Measurements from ENCODE around the gene CAPZB.

The CAPZB gene

GRCh38 chr1:19424651-19425570, 60.4 kb downstream of the CAPZB start:
- no peak overlapping the region for H3K27ac ChIP-seq (ENCODE audit: low read depth, low read length)

GRCh38 chr1:19423130-19423529, 62.2 kb downstream of the CAPZB start:
- no peaks in the 10 kb centered on the region for H3K9me3 ChIP-seq (ENCODE audit: control insufficient read depth, insufficient read depth, low read length)
- no peak overlapping the region for H3K4me3 ChIP-seq (ENCODE audit: low read depth, low read length)
- H3K27me3 ChIP-seq (ENCODE audit: control insufficient read depth, insufficient read depth, low read length) = no peaks in the 10 kb centered on the region
- peaks cover 22% of the 10 kb centered on the region for H3K36me3 ChIP-seq (ENCODE audit: control insufficient read depth, insufficient read depth, low read length)
- H3K9ac ChIP-seq (ENCODE audit: low read depth, low read length) = no peak overlapping the region
- no peak overlapping the region for H3K27ac ChIP-seq (ENCODE audit: low read depth, low read length)
- H3K4me1 ChIP-seq (ENCODE audit: control insufficient read depth, insufficient read depth, low read length) = no peaks in the 10 kb centered on the region

More at GRCh38 chr1:19424651-19425570, 60.4 kb downstream of the CAPZB start:
- H3K36me3 ChIP-seq (ENCODE audit: control insufficient read depth, insufficient read depth, low read length) = 0 out of 2 replicates have a peak, but pooled peaks cover 4% of the 10 kb centered on the region
- H3K4me3 ChIP-seq (ENCODE audit: low read depth, low read length) = no peak overlapping the region
- no peaks in the 10 kb centered on the region for H3K27me3 ChIP-seq (ENCODE audit: control insufficient read depth, insufficient read depth, low read length)
- no peak overlapping the region for H3K9ac ChIP-seq (ENCODE audit: low read depth, low read length)
- H3K4me1 ChIP-seq (ENCODE audit: control insufficient read depth, insufficient read depth, low read length) = peaks cover 2% of the 10 kb centered on the region
- H3K9me3 ChIP-seq (ENCODE audit: control insufficient read depth, insufficient read depth, low read length) = no peaks in the 10 kb centered on the region

- Histone ChIP-seq H3K27ac (ENCODE audit: low read depth, low read length) (no peak overlapping the region), H3K9ac (ENCODE audit: low read depth, low read length) (no peak overlapping the region), H3K9me3 (ENCODE audit: control insufficient read depth, insufficient read depth, low read length) (no peaks in the 10 kb centered on the region), H3K4me1 (ENCODE audit: control insufficient read depth, insufficient read depth, low read length) (no peaks in the 10 kb centered on the region), H3K36me3 (ENCODE audit: control insufficient read depth, insufficient read depth, low read length) (peaks cover 32% of the 10 kb centered on the region), H3K27me3 (ENCODE audit: control insufficient read depth, insufficient read depth, low read length) (no peaks in the 10 kb centered on the region), H3K4me3 (ENCODE audit: low read depth, low read length) (no peak overlapping the region)
These were observed 64.0 kb downstream of the CAPZB start for GRCh38 chr1:19421365-19421764.

- no peaks in the 10 kb centered on the region for H3K9me3 ChIP-seq (ENCODE audit: control insufficient read depth, insufficient read depth, low read length)
- H3K4me3 ChIP-seq (ENCODE audit: low read depth, low read length) = no peak overlapping the region
- H3K27me3 ChIP-seq (ENCODE audit: control insufficient read depth, insufficient read depth, low read length) = no peaks in the 10 kb centered on the region
- peaks cover 32% of the 10 kb centered on the region for H3K36me3 ChIP-seq (ENCODE audit: control insufficient read depth, insufficient read depth, low read length)
- no peaks in the 10 kb centered on the region for H3K4me1 ChIP-seq (ENCODE audit: control insufficient read depth, insufficient read depth, low read length)
- no peak overlapping the region for H3K9ac ChIP-seq (ENCODE audit: low read depth, low read length)
- H3K27ac ChIP-seq (ENCODE audit: low read depth, low read length) = no peak overlapping the region
These were observed 64.7 kb downstream of the CAPZB start for GRCh38 chr1:19420606-19421005.

GRCh38 chr1:19419691-19420090, 65.6 kb downstream of the CAPZB start:
- Histone ChIP-seq H3K9ac (ENCODE audit: low read depth, low read length) (no peak overlapping the region), H3K27ac (ENCODE audit: low read depth, low read length) (no peak overlapping the region), H3K4me1 (ENCODE audit: control insufficient read depth, insufficient read depth, low read length) (peaks cover 5% of the 10 kb centered on the region; the same call in 1 of the 2 replicates), H3K36me3 (ENCODE audit: control insufficient read depth, insufficient read depth, low read length) (peaks cover 32% of the 10 kb centered on the region), H3K27me3 (ENCODE audit: control insufficient read depth, insufficient read depth, low read length) (no peaks in the 10 kb centered on the region), H3K4me3 (ENCODE audit: low read depth, low read length) (no peak overlapping the region), H3K9me3 (ENCODE audit: control insufficient read depth, insufficient read depth, low read length) (no peaks in the 10 kb centered on the region)

GRCh38 chr1:19418503-19418971, 66.8 kb downstream of the CAPZB start:
- Histone ChIP-seq H3K4me1 (ENCODE audit: control insufficient read depth, insufficient read depth, low read length) (peaks cover 10% of the 10 kb centered on the region; the same call in 1 of the 2 replicates), H3K36me3 (ENCODE audit: control insufficient read depth, insufficient read depth, low read length) (peaks cover 32% of the 10 kb centered on the region), H3K27me3 (ENCODE audit: control insufficient read depth, insufficient read depth, low read length) (no peaks in the 10 kb centered on the region), H3K4me3 (ENCODE audit: low read depth, low read length) (no peak overlapping the region), H3K9ac (ENCODE audit: low read depth, low read length) (no peak overlapping the region), H3K27ac (ENCODE audit: low read depth, low read length) (no peak overlapping the region), H3K9me3 (ENCODE audit: control insufficient read depth, insufficient read depth, low read length) (no peaks in the 10 kb centered on the region)

GRCh38 chr1:19416921-19417470, 68.3 kb downstream of the CAPZB start:
- Histone ChIP-seq H3K9me3 (ENCODE audit: control insufficient read depth, insufficient read depth, low read length) (no peaks in the 10 kb centered on the region), H3K4me1 (ENCODE audit: control insufficient read depth, insufficient read depth, low read length) (peaks cover 10% of the 10 kb centered on the region; the same call in 1 of the 2 replicates), H3K36me3 (ENCODE audit: control insufficient read depth, insufficient read depth, low read length) (peaks cover 35% of the 10 kb centered on the region), H3K27ac (ENCODE audit: low read depth, low read length) (no peak overlapping the region), H3K27me3 (ENCODE audit: control insufficient read depth, insufficient read depth, low read length) (no peaks in the 10 kb centered on the region), H3K4me3 (ENCODE audit: low read depth, low read length) (no peak overlapping the region), H3K9ac (ENCODE audit: low read depth, low read length) (no peak overlapping the region)

- H3K9ac ChIP-seq (ENCODE audit: low read depth, low read length) = no peak overlapping the region
These were observed 69.2 kb downstream of the CAPZB start for GRCh38 chr1:19416145-19416544.

GRCh38 chr1:19414515-19415121, 70.7 kb downstream of the CAPZB start:
- Histone ChIP-seq H3K4me3 (ENCODE audit: low read depth, low read length) (no peak overlapping the region), H3K9me3 (ENCODE audit: control insufficient read depth, insufficient read depth, low read length) (no peaks in the 10 kb centered on the region), H3K27ac (ENCODE audit: low read depth, low read length) (no peak overlapping the region), H3K9ac (ENCODE audit: low read depth, low read length) (no peak overlapping the region), H3K4me1 (ENCODE audit: control insufficient read depth, insufficient read depth, low read length) (peaks cover 10% of the 10 kb centered on the region; the same call in 1 of the 2 replicates), H3K36me3 (ENCODE audit: control insufficient read depth, insufficient read depth, low read length) (peaks cover 42% of the 10 kb centered on the region), H3K27me3 (ENCODE audit: control insufficient read depth, insufficient read depth, low read length) (no peaks in the 10 kb centered on the region)

More at GRCh38 chr1:19416145-19416544, 69.2 kb downstream of the CAPZB start:
- Histone ChIP-seq H3K4me3 (ENCODE audit: low read depth, low read length) (no peak overlapping the region), H3K36me3 (ENCODE audit: control insufficient read depth, insufficient read depth, low read length) (peaks cover 42% of the 10 kb centered on the region), H3K4me1 (ENCODE audit: control insufficient read depth, insufficient read depth, low read length) (peaks cover 10% of the 10 kb centered on the region; the same call in 1 of the 2 replicates), H3K27me3 (ENCODE audit: control insufficient read depth, insufficient read depth, low read length) (no peaks in the 10 kb centered on the region), H3K27ac (ENCODE audit: low read depth, low read length) (no peak overlapping the region), H3K9me3 (ENCODE audit: control insufficient read depth, insufficient read depth, low read length) (no peaks in the 10 kb centered on the region)

GRCh38 chr1:19413999-19414398, 71.3 kb downstream of the CAPZB start:
- no peaks in the 10 kb centered on the region for H3K9me3 ChIP-seq (ENCODE audit: control insufficient read depth, insufficient read depth, low read length)
- H3K27me3 ChIP-seq (ENCODE audit: control insufficient read depth, insufficient read depth, low read length) = no peaks in the 10 kb centered on the region
- no peak overlapping the region for H3K27ac ChIP-seq (ENCODE audit: low read depth, low read length)
- H3K4me3 ChIP-seq (ENCODE audit: low read depth, low read length) = no peak overlapping the region
- H3K36me3 ChIP-seq (ENCODE audit: control insufficient read depth, insufficient read depth, low read length) = peaks cover 40% of the 10 kb centered on the region
- no peak overlapping the region for H3K9ac ChIP-seq (ENCODE audit: low read depth, low read length)
- H3K4me1 ChIP-seq (ENCODE audit: control insufficient read depth, insufficient read depth, low read length) = peaks cover 10% of the 10 kb centered on the region; the same call in 1 of the 2 replicates

All from HUES48 (cell line).